Measurements from ENCODE around the gene NIPBL.
"Not testable (repeated sequence)": the region's sequence is repeated elsewhere in the genome, so short reads cannot be mapped to it uniquely, and the experiment has no call there.

NIPBL gene

DNA sequence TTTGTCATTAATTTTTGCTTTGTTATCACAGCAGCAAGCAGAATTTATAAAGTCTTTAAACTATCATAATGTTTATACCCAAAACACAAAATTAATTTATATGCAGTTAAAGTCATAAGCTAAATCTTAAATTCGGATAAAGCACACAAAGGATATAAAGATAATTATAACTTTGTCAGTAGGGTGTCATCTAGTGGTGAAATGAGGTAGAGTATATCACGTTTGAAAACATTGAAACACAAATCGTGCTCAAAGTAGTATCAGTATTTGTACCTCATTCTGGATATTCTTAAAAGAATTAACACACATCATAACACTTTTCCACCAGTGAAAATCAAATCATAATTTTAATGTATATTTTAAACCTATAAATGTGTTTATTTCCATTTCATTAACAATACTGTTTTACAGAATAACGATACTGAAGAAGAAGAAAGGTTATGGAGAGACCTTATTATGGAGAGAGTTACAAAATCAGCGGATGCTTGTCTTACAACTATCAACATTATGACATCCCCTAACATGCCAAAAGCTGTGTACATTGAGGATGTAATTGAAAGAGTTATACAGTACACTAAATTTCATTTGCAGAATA, 129.5 kb downstream of the NIPBL start:
- TF ChIP-seq, protein P1, sequence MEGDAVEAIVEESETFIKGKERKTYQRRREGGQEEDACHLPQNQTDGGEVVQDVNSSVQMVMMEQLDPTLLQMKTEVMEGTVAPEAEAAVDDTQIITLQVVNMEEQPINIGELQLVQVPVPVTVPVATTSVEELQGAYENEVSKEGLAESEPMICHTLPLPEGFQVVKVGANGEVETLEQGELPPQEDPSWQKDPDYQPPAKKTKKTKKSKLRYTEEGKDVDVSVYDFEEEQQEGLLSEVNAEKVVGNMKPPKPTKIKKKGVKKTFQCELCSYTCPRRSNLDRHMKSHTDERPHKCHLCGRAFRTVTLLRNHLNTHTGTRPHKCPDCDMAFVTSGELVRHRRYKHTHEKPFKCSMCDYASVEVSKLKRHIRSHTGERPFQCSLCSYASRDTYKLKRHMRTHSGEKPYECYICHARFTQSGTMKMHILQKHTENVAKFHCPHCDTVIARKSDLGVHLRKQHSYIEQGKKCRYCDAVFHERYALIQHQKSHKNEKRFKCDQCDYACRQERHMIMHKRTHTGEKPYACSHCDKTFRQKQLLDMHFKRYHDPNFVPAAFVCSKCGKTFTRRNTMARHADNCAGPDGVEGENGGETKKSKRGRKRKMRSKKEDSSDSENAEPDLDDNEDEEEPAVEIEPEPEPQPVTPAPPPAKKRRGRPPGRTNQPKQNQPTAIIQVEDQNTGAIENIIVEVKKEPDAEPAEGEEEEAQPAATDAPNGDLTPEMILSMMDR (IDR thresholded peaks at IDR 0.05; ENCODE audit: insufficient read depth, low read length, missing control alignments), result peak; percentile 31

DNA sequence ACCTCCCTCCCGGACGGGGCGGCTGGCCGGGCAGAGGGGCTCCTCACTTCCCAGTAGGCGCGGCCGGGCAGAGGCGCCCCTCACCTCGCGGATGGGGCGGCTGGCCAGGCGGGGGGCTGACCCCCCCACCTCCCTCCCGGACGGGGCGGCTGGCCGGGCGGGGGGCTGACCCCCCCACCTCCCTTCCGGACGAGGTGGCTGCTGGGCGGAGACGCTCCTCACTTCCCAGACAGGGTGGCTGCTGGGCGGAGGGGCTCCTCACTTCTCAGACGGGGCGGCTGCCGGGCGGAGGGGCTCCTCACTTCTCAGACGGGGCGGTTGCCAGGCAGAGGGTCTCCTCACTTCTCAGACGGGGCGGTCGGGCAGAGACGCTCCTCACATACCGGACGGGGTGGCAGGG, 136.6 kb downstream of the NIPBL start:
- POLR2A ChIA-PET; DNase-seq (ENCODE audit: low read depth, low spot score); CTCF ChIA-PET; H3K4me3 ChIP-seq (ENCODE audit: low read depth, low read length): not testable (repeated sequence)

More for the DNA sequence above, 129.5 kb downstream of the NIPBL start:
- CTCF ChIA-PET, result interaction anchor here (0.6 to 7.7 kb wide), 26 partner anchors 8 to 314 kb away, joined by 3 to 158 read pairs (median 6); partner anchors contain the start of gene NIPBL
- POLR2A ChIA-PET, result no interaction called here
- H3K4me3 ChIP-seq (ENCODE audit: low read depth, low read length), result no peak overlapping the region
- no peak for DNase-seq (ENCODE audit: low read depth, low spot score)

DNA sequence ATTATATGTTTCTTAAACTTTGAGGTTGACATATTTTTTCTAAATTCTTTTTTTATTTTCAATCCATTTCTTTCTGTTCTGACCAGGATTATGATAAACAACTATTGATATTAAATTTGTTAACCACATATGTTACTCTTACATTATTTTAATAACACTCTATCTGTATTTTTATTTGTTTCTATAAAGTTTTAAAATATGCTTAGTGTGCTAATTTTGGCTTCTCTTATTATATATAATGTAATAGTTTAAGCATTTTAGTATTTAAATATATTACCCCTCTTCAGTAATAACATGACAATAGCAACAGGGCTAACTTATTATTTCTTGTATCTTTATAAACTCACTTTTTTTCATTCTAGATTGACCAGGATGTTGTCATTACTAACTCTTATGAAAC, 137.8 kb downstream of the NIPBL start:
- ChIA-PET CTCF (interaction anchor here (3.0 kb wide), 1 partner anchor 9 kb away, joined by 12 read pairs; no protein-coding TSS in a partner anchor), POLR2A (no interaction called here)
- DNase-seq (ENCODE audit: low read depth, low spot score), result no peak
- H3K4me3 ChIP-seq (ENCODE audit: low read depth, low read length), result no peak overlapping the region
- TF ChIP-seq, protein P1 (IDR thresholded peaks at IDR 0.05; ENCODE audit: insufficient read depth, low read length, missing control alignments), result no peak

- no peak overlapping the region for H3K4me3 ChIP-seq (ENCODE audit: low read depth, low read length)
- POLR2A ChIA-PET, result no interaction called here
- no peak for DNase-seq (ENCODE audit: low read depth, low spot score)
- CTCF ChIA-PET, result interaction anchor here (0.6 to 3.0 kb wide), 3 partner anchors 10 to 28 kb away, joined by 3 to 12 read pairs (median 4); no protein-coding TSS in a partner anchor
- TF ChIP-seq, protein P1 (IDR thresholded peaks at IDR 0.05; ENCODE audit: insufficient read depth, low read length, missing control alignments), result no peak
Measured at GRCh38 chr5:37015795-37016666, 139.5 kb downstream of the NIPBL start.

DNA sequence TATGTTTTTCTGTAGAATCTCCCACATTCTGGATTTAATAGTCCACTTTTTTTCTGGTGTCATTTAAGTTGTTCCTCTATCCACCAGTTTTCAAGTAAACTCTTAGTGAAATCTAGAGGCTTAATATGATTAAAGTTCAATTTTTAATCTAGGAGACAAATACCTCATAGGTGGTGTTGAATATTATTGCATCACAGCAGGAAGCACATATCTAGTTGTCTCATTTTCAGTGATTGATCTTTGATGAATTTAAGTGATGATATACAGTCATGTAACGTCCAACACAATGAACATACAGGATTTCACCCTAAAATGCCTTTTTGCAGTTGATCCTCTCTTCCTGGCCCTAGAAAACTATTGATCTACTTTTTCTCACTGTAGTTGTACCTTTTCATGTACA, 152.3 kb downstream of the NIPBL start:
- no peak for DNase-seq (ENCODE audit: low read depth, low spot score)
- H3K4me3 ChIP-seq (ENCODE audit: low read depth, low read length), result no peak overlapping the region
- POLR2A ChIA-PET, result no interaction called here
- CTCF ChIA-PET, result no interaction called here
- TF ChIP-seq, protein P1 (IDR thresholded peaks at IDR 0.05; ENCODE audit: insufficient read depth, low read length, missing control alignments), result no peak

GRCh38 chr5:37029436-37029835, 152.9 kb downstream of the NIPBL start:
- no peak overlapping the region for H3K4me3 ChIP-seq (ENCODE audit: low read depth, low read length)
- CTCF ChIA-PET, result interaction anchor here (0.6 kb wide), 1 partner anchor 82 kb away, joined by 3 read pairs; no protein-coding TSS in a partner anchor

More at GRCh38 chr5:37029436-37029835, 152.9 kb downstream of the NIPBL start:
- POLR2A ChIA-PET, result no interaction called here
- TF ChIP-seq, protein P1 (IDR thresholded peaks at IDR 0.05; ENCODE audit: insufficient read depth, low read length, missing control alignments), result no peak
- no peak for DNase-seq (ENCODE audit: low read depth, low spot score)
